ENCODE results near the gene CKS1B. TPM values are rescaled to one million over a fixed set of nuclear protein-coding genes. Genes with fewer than 3 reads are reported as not detected.

CKS1B gene
- total RNA-seq (1 to 10 TPM; 9.3 to 9.4 TPM), total RNA-seq (4.7 to 8.0 reads per million in 2 donors)

- ATAC-seq, result peak; percentile 86
- no peaks in the 10 kb centered on the region for H3K9me3 ChIP-seq (ENCODE audit: control insufficient read depth, low read length, poor library complexity, severe bottlenecking)
- Mint-ChIP-seq H3K4me1 (peaks cover 29% of the 10 kb centered on the region), H3K4me3 (no peak within 1 kb of the TSS), H3K27me3 (no peaks in the 10 kb centered on the region), H3K36me3 (ENCODE audit: low read depth) (peaks cover 3% of the 10 kb centered on the region), H3K27ac (no peak within 1 kb of the TSS)
- DNase-seq, result peak; percentile 86 to 94 (median 91)
Observed at GRCh38 chr1:154974102-154974807, at the start of gene CKS1B. Gene CKS1B, plus strand, starts transcription at chr1:154974681. Its CDS starts 65 bp downstream, at chr1:154974746.

DNA sequence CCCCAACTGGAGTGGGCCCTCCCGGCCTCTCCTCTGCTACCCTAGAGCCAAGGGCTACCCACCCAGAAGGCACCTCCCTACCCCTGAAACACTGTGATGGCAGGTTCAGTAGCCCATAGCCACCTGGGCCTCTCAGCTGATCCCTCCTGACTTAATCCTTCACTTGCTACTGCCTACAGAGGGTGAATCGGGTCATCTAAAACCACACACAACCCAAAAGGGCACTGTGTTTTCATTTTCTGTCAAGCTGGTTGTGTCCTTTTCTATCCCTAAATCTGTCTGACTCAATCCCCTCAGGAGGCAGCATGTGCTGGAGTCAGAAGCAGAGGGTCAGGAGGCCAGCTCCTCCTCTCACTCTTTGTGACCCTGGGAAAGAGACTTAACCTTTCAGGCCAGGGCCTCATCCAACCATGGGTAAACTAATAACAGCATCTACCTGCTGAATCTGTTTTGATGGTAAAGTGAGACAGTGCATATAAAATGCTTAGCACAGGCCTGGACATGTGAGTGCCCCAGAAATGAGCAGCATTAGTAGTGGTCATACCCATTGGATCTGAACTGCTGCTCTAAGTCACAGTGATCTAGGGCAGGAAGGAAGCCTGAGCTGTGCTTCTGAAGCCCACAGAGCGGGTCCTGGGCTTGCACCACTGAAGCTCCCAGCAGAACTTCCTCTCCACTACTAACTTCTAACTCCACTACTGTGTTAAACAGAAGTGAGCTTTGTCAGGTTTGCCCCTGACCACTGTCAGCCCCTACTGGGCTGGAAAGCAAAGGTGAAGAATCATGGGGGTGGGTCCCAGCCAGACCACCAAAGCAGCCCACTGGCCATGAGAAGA is 48.9 kb upstream of the CKS1B start:
- ATAC-seq (peak; percentile 57), DNase-seq (no peak)
- H3K27me3 Mint-ChIP-seq, result no peaks in the 10 kb centered on the region
- H3K4me3 Mint-ChIP-seq, result no peak overlapping the region
- peak overlapping the region; percentile 88 for H3K27ac Mint-ChIP-seq
- H3K4me1 Mint-ChIP-seq, result peaks cover 27% of the 10 kb centered on the region
- H3K36me3 Mint-ChIP-seq (ENCODE audit: low read depth), result peaks cover 7% of the 10 kb centered on the region
- H3K9me3 ChIP-seq (ENCODE audit: control insufficient read depth, low read length, poor library complexity, severe bottlenecking), result no peaks in the 10 kb centered on the region

GRCh38 chr1:154926201-154926600 is 48.3 kb upstream of the CKS1B start:
- Mint-ChIP-seq H3K27ac (peak overlapping the region; percentile 88), H3K27me3 (no peaks in the 10 kb centered on the region), H3K36me3 (ENCODE audit: low read depth) (peaks cover 7% of the 10 kb centered on the region), H3K4me3 (no peak overlapping the region), H3K4me1 (peaks cover 27% of the 10 kb centered on the region)
- ATAC-seq (no peak), DNase-seq (no peak)
- H3K9me3 ChIP-seq (ENCODE audit: control insufficient read depth, low read length, poor library complexity, severe bottlenecking), result no peaks in the 10 kb centered on the region

- no peaks in the 10 kb centered on the region for H3K9me3 ChIP-seq (ENCODE audit: control insufficient read depth, low read length, poor library complexity, severe bottlenecking)
- Mint-ChIP-seq H3K4me3 (no peak overlapping the region), H3K4me1 (peaks cover 27% of the 10 kb centered on the region), H3K36me3 (ENCODE audit: low read depth) (peaks cover 9% of the 10 kb centered on the region), H3K27ac (peak overlapping the region; percentile 72), H3K27me3 (no peaks in the 10 kb centered on the region)
- DNase-seq, result no peak
- ATAC-seq, result no peak
Observed at GRCh38 chr1:154931940-154932487, 42.5 kb upstream of the CKS1B start.

GRCh38 chr1:154934358-154934948 is 40.0 kb upstream of the CKS1B start:
- no peak for DNase-seq
- Mint-ChIP-seq H3K27me3 (no peaks in the 10 kb centered on the region), H3K27ac (peak overlapping the region; percentile 100), H3K4me1 (peaks cover 41% of the 10 kb centered on the region), H3K4me3 (peak overlapping the region; percentile 31), H3K36me3 (ENCODE audit: low read depth) (peaks cover 2% of the 10 kb centered on the region)
- ATAC-seq, result no peak
- H3K9me3 ChIP-seq (ENCODE audit: control insufficient read depth, low read length, poor library complexity, severe bottlenecking), result no peaks in the 10 kb centered on the region

- Mint-ChIP-seq H3K27me3 (no peaks in the 10 kb centered on the region), H3K36me3 (ENCODE audit: low read depth) (peaks cover 2% of the 10 kb centered on the region), H3K4me1 (peaks cover 51% of the 10 kb centered on the region), H3K27ac (peak overlapping the region; percentile 100), H3K4me3 (peak overlapping the region; percentile 99)
- no peak for DNase-seq
- ATAC-seq, result peak; percentile 0
- H3K9me3 ChIP-seq (ENCODE audit: control insufficient read depth, low read length, poor library complexity, severe bottlenecking), result no peaks in the 10 kb centered on the region
Observed at GRCh38 chr1:154935749-154936554, 38.5 kb upstream of the CKS1B start.

- DNase-seq (peak; percentile 87 to 89 (median 89)), ATAC-seq (peak; percentile 80)
- peaks cover 2% of the 10 kb centered on the region for H3K36me3 Mint-ChIP-seq (ENCODE audit: low read depth)
- peak within 1 kb of the TSS; percentile 99 for H3K4me3 Mint-ChIP-seq
- no peaks in the 10 kb centered on the region for H3K9me3 ChIP-seq (ENCODE audit: control insufficient read depth, low read length, poor library complexity, severe bottlenecking)
- peak within 1 kb of the TSS; percentile 100 for H3K27ac Mint-ChIP-seq
- peaks cover 58% of the 10 kb centered on the region for H3K4me1 Mint-ChIP-seq
- no peaks in the 10 kb centered on the region for H3K27me3 Mint-ChIP-seq
Observed at GRCh38 chr1:154936555-154937084, 37.9 kb upstream of the CKS1B start, which contains the start of gene PMVK. Gene PMVK, minus strand, starts transcription at chr1:154936719. Its CDS starts 34 bp downstream, at chr1:154936685.

- ATAC-seq, result peak; percentile 77
- Mint-ChIP-seq H3K4me3 (peak overlapping the region; percentile 99), H3K4me1 (peaks cover 64% of the 10 kb centered on the region), H3K27me3 (no peaks in the 10 kb centered on the region), H3K36me3 (ENCODE audit: low read depth) (peaks cover 2% of the 10 kb centered on the region), H3K27ac (peak overlapping the region; percentile 100)
- peak; percentile 80 to 86 (median 82) for DNase-seq
- H3K9me3 ChIP-seq (ENCODE audit: control insufficient read depth, low read length, poor library complexity, severe bottlenecking), result no peaks in the 10 kb centered on the region
Observed at GRCh38 chr1:154937085-154937987, 37.1 kb upstream of the CKS1B start.

DNA sequence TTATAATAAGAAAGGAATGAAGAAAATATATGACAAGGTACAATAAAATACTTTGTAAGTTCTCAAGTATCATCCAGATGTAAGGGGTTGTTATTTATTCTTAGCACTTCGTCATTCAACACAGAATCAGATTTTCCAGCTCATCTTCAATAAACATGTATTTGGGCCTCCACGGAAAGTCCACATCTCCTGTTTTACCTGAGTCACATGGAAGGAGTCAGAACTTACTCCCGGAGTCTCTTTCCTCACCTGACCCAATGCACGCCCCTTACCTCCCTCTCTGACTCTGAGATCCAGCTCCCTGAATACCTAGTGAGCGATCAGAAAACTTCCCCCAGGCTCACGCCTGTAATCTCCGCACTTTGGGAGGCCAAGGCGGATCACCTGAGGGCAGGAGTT is 36.5 kb upstream of the CKS1B start:
- DNase-seq (no peak), ATAC-seq (no peak)
- Mint-ChIP-seq H3K27ac (peak overlapping the region; percentile 100), H3K36me3 (ENCODE audit: low read depth) (peaks cover 2% of the 10 kb centered on the region), H3K4me1 (peaks cover 68% of the 10 kb centered on the region), H3K4me3 (peak overlapping the region; percentile 99), H3K27me3 (no peaks in the 10 kb centered on the region)
- no peaks in the 10 kb centered on the region for H3K9me3 ChIP-seq (ENCODE audit: control insufficient read depth, low read length, poor library complexity, severe bottlenecking)

DNA sequence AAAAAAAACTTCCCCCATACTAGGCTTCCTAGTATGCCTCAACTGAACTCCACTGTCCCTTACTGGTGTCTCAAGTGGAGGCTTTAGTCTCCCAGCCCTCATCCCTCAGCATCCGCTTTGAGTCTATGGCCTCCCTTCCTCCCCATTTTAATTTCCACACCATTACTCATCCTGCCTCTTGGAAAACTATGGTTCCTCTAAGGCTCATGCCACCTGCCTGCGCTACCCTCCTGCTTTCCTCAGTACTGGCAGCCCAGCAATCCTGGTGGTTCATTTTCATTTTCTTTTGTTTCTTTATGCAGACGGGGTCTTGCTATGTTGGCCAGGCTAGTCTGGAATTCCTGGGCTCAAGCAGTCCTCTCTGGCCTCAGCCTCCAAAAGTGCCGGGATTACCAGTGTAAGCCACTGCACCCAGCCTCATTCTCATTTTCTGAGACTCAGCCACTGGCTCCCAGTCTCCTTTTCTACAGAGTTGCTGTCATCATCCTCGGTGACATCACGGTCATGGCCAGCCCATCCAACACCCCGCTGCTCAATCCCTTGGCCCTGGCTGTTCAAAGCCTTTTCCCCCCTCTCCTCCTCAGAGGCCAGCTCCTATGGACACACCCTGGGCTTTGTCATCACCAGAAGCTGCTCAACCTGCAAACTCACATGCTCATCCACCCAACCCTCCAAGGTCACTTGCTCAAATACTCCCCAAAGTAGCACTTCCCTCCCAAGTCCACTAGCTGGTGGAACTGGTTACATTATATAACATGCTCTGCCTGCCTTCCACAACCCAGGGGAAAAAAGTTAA is 35.7 kb upstream of the CKS1B start:
- Mint-ChIP-seq H3K4me1 (peaks cover 75% of the 10 kb centered on the region), H3K27ac (peak overlapping the region; percentile 100), H3K36me3 (ENCODE audit: low read depth) (peaks cover 4% of the 10 kb centered on the region), H3K4me3 (peak overlapping the region; percentile 99), H3K27me3 (no peaks in the 10 kb centered on the region)
- no peaks in the 10 kb centered on the region for H3K9me3 ChIP-seq (ENCODE audit: control insufficient read depth, low read length, poor library complexity, severe bottlenecking)
- ATAC-seq (no peak), DNase-seq (no peak)

DNA sequence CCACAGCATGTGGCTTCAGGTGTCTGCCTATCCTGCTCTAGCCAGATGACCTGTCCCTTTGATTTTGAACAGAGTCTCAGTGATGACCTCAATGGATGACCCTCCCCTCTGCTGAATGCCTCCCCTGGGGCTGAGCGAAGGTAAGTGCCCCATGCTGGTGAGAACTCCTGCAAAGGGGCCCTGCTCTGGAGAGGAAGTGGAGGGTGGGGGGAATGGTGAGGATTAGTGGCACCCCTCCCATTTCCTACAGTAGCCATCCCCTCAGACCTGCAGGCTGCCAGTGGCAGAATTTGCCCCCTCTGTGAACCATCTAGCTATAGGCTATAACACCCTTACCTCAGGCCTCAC is 34.3 kb upstream of the CKS1B start:
- Mint-ChIP-seq H3K36me3 (ENCODE audit: low read depth) (peaks cover 4% of the 10 kb centered on the region), H3K4me3 (peak overlapping the region; percentile 99), H3K27me3 (no peaks in the 10 kb centered on the region), H3K27ac (peak overlapping the region; percentile 100), H3K4me1 (peaks cover 80% of the 10 kb centered on the region)
- ATAC-seq, result no peak
- H3K9me3 ChIP-seq (ENCODE audit: control insufficient read depth, low read length, poor library complexity, severe bottlenecking), result no peaks in the 10 kb centered on the region
- DNase-seq, result no peak
